Eye (tissue), 1 donor: ENCODE measurements around the gene OR6K6.

Source experiments
- DNase-seq: peaks from one replicate; pipeline ENCODE4 v3.0.0-alpha.2; 2015

Gene OR6K6

DNA sequence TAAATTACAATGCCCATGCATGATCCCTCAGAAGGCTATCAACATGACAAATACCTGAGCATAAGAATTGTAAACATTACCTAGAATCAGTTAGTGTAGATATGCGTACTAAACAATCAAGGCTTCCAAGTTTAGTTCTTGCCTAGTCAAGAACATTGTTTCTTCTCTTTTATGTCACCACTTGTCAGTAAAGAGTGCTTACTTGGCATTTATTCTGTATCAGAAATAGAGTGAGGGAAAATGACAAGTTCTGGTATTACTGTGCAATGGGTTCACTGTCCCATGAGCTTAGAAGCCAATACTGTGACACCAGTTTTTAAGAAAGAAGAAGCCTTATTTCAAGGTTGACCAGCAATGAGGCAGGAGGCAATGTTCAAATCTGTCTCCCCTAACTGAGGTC, 49.2 kb downstream of the OR6K6 start:
- no peak for DNase-seq
